ENCODE measurements around the gene TMLHE.

DNA sequence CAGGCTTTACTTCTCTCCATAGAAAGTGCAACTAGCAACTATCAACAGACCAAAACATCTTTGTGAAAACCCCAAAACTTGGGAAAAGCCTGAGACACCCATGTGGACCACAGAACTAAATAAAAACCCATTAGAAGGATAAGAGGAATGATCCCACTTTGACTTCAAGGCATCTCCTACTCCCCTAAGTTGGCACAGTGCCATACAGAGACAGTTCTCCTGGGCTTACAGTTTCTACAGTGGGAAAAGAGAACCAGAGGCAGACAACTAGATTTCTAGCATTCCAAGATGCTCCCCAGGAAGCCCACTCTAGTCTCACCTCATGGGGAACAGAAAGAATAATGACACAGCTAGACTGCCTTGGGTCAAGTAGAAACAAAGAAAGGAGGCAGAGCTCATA is 20.4 kb downstream of the TMLHE start:
- TF ChIP-seq EZH2 (optimal IDR thresholded peaks at IDR 0.05; ENCODE audit: low read depth, low read length) (no peak), EZH2phosphoT487 (IDR thresholded peaks at IDR 0.05; ENCODE audit: low read length) (no peak)
- TF ChIP-seq, protein P1, sequence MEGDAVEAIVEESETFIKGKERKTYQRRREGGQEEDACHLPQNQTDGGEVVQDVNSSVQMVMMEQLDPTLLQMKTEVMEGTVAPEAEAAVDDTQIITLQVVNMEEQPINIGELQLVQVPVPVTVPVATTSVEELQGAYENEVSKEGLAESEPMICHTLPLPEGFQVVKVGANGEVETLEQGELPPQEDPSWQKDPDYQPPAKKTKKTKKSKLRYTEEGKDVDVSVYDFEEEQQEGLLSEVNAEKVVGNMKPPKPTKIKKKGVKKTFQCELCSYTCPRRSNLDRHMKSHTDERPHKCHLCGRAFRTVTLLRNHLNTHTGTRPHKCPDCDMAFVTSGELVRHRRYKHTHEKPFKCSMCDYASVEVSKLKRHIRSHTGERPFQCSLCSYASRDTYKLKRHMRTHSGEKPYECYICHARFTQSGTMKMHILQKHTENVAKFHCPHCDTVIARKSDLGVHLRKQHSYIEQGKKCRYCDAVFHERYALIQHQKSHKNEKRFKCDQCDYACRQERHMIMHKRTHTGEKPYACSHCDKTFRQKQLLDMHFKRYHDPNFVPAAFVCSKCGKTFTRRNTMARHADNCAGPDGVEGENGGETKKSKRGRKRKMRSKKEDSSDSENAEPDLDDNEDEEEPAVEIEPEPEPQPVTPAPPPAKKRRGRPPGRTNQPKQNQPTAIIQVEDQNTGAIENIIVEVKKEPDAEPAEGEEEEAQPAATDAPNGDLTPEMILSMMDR (IDR thresholded peaks at IDR 0.05; ENCODE audit: low read length) = no peak
